DND-41 (cell line): Measurements from ENCODE around the gene GHRL.

Experiments
- EZH2 ChIP-seq: IDR thresholded peaks from 3 replicates; pipeline ENCODE4 v1.6.1; 2012; ENCODE audit warnings: borderline replicate concordance, low read depth, mild to moderate bottlenecking, moderate library complexity, low read length, inconsistent platforms; ENCODE audit not compliant: severe bottlenecking
- TF ChIP-seq, protein P1 (sequence below): IDR thresholded peaks from 2 replicates; pipeline ENCODE4 v1.5.1; 2012; ENCODE audit warnings: borderline replicate concordance, low read length, moderate library complexity, mild to moderate bottlenecking; ENCODE audit not compliant: poor library complexity, severe bottlenecking; ENCODE audit errors: extremely low read depth

DNA sequence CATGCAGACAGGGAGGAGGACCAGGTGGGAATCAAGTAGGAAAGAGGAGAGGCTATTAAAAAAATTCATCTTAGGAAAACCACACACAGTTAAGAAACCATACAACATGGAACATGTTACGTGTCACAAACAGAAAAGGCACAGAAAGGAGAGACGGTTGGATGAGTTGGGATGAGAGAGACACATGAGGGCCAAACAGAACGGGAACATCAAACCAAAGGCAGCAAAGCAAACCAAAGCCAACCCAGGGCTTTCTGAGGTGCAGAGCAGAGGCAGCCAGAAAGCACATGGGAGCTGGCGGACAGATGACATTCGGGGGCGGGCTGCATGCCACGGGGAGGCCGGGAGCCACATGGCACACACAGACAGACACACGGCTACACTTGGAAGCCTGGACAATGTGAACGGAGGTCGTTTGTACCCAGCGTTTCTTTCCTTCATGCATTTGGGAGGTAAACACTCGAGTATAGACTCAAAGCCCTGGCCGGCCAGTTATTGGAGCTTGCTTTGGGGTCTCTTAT lies 36.8 kb upstream of the GHRL start:
- TF ChIP-seq, protein P1, sequence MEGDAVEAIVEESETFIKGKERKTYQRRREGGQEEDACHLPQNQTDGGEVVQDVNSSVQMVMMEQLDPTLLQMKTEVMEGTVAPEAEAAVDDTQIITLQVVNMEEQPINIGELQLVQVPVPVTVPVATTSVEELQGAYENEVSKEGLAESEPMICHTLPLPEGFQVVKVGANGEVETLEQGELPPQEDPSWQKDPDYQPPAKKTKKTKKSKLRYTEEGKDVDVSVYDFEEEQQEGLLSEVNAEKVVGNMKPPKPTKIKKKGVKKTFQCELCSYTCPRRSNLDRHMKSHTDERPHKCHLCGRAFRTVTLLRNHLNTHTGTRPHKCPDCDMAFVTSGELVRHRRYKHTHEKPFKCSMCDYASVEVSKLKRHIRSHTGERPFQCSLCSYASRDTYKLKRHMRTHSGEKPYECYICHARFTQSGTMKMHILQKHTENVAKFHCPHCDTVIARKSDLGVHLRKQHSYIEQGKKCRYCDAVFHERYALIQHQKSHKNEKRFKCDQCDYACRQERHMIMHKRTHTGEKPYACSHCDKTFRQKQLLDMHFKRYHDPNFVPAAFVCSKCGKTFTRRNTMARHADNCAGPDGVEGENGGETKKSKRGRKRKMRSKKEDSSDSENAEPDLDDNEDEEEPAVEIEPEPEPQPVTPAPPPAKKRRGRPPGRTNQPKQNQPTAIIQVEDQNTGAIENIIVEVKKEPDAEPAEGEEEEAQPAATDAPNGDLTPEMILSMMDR: no peak
- no peak for TF ChIP-seq EZH2
